Stimulated activated CD4-positive, alpha-beta T cell treated with anti-CD3 and anti-CD28 coated beads, Interleukin-4, amount 100 ng/mL, for 48 hours (primary cell): ENCODE data around the gene OTOG.

Source experiments
- DNase-seq, 2 donors: peaks; one replicate each; pipeline ENCODE4 v3.0.0-alpha.2; 2020; ENCODE audit warnings: low read depth in 2 of 2

The OTOG gene

DNA sequence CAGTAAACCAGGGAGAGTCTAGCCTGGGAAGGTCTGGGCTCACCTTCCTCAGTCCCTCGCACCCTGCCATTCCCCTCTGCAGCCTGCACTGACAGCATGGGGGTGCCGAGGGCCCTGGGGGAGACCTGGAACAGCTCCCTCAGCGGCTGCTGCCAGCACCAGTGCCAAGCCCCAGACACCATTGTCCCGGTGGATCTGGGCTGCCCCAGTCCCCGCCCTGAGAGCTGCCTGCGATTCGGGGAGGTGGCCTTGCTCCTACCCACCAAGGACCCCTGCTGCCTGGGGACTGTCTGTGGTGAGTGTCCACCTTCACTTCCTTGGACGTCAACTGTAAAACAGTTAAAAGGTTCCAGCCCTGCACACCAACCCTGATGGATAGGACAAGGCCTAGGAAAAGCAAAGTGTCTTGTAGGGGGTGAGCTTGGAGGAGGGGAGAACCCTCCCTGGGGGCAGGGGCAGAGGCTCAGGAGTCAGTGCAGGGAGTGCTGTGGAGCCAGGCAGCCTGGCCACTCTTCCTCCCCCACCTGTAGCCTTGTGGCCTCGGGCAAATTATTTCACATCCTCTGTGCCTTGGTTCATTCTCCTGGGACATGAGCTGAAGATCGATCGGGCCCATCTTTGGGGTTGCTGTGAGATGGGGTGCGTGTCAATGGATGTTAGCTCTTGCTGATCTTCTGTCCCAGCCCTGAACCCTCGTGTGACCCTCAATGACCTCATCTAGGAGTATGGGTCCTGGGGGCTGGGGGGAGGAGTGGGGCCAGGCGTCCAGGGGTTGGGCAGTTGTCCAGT, 87.1 kb downstream of the OTOG start:
- no peak for DNase-seq

DNA sequence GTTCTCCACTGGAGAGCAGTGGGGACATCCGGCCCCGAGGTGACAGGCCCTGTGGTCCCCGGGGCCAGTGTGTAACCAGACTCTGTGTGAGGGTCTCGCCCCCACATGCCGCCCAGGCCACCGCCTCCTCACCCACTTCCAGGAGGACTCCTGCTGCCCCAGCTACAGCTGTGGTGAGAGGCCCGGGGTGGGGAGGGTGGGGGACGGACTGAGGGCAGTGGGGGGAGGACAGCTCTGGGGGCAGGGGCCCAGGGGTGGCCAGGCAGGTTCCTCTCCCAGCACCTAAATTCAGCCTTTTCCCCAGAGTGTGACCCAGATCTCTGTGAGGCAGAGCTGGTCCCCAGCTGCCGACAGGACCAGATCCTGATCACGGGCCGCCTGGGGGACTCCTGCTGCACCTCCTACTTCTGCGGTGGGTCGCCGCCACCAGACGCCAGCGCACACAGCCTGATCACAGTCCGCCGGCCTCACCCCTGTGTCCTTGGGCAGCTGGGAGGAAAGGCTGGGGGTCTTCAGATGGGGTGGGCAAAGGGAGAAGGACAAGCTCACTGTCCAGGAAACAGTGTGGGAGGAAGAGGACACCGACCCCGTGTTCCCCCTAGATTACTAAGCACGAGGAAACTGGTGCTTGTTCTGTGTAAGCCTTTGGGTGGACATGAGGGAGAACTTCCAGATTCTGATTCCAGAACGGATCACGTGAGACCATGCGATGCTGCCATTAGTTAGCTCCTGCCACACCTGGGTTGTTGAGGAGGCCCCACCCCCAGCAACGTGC, 87.9 kb downstream of the OTOG start:
- no peak for DNase-seq

DNA sequence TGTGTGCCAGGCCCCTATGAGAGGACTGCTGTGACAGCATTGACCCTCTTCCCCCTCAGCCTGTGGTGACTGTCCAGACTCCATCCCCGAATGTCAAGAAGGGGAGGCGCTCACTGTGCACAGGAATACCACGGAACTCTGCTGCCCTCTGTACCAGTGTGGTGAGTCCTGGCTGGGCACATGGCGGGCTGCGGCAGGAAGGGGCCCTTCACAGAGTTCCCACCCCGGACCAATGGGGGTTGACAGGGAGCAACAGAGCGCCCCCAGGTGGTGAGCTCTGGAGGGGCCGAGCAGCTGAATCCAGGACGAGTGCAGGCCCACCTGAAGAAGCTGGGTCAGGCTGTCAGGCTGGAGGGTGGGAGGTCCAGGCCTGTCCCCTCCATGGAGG, 88.5 kb downstream of the OTOG start:
- no peak for DNase-seq

DNA sequence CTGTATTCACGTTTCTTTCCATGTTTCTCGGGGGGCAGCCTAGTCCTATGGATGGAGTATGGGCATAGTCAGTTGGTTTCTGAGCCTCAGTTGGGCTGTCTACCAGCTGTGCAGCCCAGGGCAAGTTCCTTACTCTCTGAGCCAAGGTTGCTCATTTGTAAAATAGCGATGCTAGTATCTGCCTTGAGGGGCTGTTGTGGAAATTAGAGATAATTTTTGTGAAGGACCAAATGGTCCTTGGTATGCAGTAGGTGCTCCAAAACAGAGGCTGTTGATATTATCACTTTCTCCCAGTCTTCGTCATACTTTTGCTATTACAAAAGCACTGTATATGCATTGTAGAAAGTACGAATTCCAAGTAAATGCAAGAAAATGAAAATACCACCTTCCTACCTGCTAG, 89.7 kb downstream of the OTOG start:
- no peak for DNase-seq

DNA sequence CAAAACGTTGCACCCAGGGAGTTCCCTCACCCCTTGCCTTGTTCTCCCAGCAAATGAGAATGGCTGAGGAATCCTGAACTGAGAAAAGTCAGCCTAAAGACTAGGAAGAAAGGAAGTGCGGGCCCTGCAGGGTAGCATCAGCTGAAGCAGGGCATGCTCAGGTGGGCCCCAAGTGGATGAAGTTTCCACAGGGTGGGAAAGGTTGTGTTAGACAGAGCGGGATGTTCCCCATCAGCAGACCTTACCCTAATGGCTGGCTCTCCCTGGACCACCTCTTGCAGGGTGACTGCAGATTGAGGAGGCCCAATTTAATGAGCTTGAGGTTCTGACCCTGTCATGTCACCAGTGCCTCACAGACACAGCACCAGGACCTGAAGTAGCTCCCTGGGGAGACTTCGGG, 90.8 kb downstream of the OTOG start:
- no peak for DNase-seq

DNA sequence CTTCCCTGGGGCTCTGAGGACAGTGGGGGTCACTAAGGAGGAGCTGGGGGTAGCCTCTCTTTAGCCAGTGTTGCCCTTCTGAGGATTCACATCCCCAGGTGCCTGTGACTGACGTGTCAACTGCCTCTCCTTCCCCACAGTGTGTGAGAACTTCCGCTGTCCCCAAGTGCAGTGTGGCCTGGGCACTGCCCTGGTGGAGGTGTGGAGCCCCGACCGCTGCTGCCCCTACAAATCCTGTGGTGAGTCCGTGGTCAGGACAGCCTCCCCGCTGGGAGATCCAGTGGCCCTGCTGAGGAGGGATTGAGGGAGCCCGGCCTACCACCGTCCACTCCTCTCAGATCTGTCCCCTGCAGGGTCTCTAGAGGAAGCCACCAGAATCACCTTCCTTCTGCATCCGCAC, 91.3 kb downstream of the OTOG start:
- no peak for DNase-seq

DNA sequence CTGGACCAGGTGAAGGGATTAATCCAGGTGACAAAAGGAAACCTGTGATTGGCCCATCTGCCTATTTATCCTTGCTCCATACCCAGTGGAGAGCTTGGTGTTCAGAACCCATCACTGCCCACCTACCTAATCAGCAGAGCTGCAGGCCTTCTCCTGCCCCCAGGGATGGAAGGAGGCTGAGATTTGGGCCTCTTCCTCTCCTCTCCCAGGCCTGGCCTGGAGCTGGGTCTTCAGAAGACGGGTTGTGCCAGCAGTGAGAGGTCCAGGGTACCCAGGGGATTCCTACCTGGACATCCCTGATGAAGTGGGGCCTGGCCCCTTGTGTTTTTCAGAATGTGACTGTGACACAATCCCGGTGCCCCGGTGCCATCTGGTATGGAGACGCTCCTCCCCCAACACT, 92.0 kb downstream of the OTOG start:
- no peak for DNase-seq

DNA sequence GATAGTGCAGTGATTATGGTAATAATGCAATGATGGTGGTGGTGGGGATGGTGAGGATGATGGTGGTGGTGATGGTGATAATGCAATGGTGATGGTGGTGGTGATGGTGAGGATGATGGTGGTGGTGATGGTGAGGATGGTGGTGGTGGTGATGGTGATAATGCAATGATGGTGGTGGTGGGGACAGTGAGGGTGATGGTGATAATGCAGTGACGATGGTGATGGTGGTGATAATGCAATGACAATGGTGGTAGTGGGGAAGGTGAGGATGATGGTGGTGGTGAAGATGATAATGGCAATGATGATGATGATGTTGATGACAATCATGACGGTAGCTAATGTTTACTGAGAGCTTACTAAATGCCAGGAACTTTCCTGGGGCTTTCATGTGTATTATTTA, 92.7 kb downstream of the OTOG start:
- no peak for DNase-seq

DNA sequence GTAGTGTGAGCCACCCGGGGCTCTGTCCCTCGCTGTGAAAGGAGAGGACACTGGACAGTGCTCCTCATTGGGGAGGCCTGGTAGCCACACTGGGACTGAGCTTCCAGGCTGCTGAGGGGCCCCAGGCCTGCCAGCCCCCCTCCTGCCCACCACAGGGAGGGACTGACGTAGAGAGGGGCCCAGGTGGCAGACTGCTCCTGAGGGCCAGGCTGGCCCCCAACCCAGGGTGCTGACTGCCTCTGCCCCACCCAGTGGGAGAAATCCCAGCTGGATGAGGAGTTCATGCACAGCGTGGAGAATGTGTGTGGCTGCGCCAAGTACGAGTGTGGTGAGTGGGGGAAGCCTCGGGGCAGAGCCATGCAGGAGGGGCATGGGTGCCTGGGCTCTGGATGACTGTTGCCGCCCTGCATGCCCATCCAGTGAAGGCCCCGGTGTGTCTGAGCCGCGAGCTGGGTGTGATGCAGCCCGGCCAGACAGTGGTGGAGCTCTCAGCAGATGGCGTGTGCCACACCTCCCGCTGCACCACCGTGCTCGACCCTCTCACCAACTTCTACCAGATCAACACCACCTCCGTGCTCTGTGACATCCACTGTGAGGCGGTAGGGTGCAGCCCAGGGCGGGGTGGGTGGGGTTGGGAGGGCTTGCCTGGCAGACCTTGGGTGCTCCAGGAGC, 93.6 kb downstream of the OTOG start:
- no peak for DNase-seq

DNA sequence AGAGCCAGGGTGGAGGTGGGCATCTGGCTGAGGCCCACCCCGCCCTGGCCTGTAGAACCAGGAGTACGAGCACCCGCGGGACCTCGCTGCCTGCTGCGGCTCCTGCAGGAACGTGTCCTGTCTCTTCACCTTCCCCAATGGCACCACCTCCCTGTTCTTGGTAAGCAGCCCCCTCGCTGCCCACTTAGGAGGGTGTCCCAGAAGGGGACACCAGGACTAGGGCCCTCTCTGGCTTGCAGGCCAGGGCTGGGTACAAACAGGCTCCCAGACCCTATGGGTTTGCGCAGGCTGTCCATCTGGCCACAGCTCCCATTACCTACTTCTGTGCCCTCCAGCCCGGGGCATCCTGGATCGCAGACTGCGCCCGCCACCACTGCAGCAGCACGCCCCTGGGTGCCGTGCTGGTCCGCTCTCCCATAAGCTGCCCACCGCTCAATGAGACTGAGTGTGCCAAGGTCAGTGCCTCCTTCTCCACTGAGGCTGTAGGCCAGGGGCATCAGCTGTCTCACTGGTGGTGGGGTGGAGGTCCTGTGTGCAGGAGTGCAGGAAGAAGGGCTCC, 94.8 kb downstream of the OTOG start:
- DNase-seq: no peak

DNA sequence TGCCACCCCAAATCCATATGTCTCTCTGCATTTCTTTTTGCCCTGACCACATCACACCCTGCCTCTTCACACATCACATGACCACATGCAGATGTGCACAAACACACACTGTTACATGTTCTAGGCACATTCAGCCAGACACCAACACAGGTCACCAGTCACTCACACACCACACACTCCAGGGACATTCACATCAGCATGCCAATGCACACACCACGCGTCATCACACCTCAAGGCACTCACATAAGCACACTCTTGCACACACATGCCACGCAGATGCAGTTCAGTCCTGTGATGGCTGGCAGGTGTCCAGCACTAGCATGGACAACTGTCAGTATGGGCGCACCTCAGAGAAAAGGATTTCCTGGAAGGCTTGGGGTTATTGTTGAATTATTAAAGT, 95.3 kb downstream of the OTOG start:
- DNase-seq: no peak

DNA sequence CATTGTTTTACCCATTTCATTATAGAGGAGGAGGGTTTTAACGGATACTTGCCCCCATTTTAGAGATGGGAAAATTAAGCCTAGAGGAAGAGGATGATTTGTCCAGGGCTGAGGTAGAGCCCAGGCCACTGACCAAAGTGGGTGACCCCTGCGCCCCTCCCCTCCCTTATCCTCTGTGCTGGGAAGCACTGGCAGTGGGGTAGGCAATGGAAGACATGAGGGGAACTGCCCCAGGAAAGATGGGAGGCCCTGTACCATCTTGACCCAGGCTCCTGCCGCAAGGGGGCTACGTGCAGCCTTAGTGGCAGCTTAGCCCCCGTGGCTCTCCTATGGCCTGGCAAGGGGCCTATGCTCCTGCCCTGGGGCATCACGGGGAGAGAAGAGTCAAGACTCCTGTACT, 95.9 kb downstream of the OTOG start:
- DNase-seq: no peak

DNA sequence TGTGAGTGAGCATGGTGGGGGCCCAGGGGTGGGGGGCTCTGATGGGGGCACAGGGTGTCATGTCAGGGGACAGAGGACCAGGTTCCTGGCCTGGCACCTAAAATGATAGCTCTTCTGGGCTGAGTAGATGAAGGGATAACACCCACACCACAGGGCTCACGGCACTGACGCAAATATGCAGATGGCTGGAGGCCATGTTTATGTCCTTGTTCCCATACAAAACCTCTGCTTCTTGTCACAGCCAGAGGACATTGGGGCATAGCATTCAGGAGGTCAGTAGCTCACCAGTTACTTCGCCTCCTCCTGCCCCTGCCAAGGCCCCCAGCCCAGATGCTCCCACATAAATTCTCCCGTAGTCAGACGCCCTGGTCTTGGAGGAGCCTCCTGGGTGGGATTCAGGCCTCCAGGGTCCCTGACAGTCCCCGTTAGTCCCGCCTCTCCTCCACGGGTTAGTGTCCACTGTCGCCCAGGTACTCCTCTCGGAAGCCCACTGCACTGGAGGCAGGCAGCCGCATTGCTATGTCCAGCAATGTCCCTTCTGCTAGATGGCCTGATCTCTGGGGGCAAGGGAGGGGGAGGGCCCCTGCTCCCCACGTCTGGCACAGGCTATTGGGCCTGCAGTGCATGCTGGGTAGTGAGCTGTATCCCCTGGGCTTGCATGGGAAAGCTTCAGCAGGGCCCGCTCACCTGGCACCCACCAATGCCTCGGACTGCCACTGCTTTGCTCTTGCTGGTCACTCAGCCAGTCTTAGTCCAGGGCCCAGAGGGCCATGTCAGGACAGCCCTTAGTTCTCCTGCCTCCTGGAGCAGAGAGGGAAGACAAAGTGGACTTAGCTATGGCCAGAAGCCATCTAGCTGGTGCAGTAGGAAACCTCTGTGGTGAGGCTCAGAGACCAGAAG, 96.7 kb downstream of the OTOG start:
- no peak for DNase-seq

DNA sequence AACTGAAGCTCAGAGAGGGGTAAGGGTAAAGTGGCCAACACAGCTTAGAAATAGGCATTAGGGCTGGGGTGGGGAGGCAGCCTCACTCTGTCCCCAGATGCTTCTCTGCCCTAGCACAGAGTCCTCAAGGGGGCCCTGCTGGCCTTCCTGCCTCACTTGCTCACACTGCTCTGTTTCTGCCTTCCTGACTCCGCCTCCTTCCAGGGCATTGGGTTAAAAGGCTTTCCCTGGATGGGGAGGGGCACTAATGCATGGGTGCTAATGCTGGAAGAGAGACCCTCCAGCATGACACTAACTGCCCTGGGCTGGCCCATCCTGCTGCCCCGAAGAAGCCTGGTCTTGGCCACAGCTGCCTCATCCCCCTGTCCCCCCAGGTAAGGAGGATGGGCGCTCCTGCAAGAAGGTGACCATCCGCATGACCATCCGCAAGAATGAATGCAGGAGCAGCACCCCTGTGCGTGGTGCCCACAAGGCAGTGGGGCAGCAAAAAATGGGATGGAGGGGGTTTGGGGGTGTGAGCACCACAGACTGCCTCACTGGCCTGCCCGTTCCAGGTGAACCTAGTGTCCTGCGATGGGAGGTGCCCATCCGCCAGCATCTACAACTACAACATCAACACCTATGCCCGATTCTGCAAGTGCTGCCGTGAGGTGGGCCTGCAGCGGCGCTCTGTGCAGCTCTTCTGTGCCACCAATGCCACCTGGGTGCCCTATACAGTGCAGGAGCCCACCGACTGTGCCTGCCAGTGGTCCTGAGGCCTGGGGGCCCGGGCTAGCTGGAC, 98.3 kb downstream of the OTOG start:
- DNase-seq: no peak

DNA sequence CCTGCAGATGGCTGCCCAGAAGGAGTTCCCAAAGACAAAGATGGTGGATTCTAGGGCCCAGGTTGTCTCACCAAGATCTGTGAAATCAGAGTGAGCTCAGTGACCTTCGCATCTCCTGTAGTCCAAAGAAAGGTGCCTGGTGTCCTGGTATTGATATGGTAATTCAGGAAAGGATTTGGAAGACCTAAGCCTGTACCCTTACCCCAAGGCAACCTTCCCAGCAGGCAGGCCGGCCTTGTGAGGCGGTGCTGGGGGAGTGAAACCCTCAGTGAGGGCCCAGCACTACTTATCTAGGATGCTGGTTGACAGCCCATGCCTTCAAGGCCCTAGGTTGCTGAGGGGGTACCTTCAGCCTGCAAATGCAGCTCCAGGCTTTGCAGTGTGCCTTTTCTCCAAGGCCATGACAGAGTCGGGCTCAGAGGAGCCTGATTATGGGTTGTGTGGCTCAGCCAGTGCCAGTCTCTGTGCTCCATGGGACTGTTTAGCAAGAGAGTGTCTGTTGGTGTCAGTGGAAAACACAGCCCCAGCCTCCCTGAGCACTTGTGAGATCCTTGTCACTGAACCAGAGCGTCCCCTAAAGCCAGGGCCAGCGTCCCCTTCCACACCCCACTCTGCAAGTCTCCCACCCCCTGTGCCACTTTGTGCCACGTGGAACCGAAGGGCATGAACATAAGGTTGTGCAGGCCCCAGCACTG, 99.5 kb downstream of the OTOG start:
- no peak for DNase-seq

DNA sequence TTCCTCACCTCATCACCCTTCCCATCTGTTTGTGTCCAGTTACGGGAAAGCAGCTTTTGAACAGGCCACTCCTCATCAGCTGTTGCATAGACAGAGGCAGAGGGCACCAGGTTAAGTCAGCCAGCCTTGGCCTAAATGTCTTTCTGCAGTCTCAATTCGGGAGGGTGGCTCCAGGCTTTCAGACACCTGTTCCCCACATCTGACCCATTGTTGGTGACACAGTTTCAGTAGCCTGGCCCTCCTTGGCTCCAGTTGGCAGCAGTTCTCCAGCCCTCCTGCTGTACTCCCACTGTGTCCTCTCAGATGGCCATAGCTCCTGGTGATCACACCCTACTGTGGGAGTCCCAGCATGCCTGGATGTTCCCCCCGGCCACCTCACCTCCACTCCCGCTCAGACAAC, 101.5 kb downstream of the OTOG start:
- no peak for DNase-seq

DNA sequence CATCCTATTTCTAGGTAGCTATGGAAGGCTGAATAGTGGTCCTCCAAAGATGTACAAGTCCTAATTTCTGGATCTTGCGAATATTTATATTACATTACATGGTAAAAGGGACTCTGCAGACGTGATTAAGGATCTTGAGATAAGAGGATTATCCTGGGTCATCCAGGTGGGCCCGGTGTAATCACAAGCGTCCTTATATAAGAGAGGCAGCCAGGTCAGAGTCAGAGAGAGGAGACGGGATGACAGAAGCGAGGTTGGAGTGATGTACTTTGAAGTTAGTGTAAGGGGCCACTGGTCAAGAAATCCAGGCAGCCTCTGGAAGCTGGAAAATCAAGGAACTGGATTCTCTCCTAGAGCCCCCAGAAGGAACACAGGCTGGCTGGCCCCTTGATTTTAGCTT, 102.2 kb downstream of the OTOG start:
- DNase-seq: no peak

DNA sequence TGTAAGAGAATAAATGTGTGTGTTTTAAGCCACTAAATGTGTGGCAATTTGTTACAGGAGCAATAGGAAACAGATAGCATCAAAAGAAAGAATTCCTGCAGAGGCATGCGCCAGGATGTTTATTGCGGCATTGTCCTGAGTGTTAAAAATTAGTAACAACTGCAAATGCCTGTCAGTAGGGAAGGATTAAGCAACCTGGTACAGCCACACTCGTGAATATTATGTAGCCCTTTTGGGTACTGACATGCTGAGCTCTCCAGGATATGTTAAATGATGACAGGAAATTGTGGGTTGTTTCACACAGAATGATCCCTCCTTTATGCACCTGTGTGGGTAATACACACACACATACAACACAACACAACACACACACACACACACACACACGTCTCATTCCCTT, 102.6 kb downstream of the OTOG start:
- DNase-seq: no peak

DNA sequence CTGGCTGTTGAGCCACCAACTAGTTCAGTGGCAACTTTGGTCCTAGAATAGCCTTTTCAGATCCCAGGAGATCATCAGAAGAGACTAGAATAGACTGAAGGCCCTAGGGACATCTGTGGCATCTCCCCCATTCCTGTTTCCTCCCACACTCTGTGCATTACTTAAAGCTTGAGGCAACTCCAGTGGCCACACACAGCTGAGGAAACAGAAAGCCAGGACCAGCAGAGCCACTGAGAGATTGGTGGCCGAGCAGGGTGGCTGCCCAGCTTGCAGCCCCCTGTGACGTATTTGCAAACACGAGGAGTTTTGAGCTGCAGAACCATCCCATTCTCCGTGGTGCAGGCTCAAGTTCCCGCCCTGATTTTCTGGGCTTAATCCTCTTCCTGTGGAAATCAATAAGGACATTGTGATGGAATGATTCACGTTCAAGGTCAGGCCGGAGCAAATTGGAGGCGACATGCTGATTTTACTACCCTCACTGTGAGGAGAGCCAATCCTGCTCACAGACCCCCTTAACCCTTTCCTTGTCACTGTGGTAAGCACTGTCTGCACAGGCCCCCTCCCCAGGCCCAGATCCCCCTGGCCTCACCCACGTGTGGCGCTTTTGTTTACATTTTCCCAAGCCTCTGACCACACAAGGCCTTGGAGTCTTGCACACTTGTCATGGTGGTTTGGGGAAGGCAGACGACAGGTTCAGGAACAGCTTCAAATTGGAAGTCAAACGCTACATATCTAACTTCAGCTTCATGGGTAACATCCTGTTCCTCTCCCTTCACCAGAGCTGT, 103.3 kb downstream of the OTOG start:
- DNase-seq: no peak
